ENCODE results near the gene SNTB2.
A peak's percentile ranks its signal among the peaks of the same experiment; 100 is the strongest.
"Not testable (repeated sequence)": the region's sequence is repeated elsewhere in the genome, so short reads cannot be mapped to it uniquely, and the experiment has no call there.

Gene SNTB2

DNA sequence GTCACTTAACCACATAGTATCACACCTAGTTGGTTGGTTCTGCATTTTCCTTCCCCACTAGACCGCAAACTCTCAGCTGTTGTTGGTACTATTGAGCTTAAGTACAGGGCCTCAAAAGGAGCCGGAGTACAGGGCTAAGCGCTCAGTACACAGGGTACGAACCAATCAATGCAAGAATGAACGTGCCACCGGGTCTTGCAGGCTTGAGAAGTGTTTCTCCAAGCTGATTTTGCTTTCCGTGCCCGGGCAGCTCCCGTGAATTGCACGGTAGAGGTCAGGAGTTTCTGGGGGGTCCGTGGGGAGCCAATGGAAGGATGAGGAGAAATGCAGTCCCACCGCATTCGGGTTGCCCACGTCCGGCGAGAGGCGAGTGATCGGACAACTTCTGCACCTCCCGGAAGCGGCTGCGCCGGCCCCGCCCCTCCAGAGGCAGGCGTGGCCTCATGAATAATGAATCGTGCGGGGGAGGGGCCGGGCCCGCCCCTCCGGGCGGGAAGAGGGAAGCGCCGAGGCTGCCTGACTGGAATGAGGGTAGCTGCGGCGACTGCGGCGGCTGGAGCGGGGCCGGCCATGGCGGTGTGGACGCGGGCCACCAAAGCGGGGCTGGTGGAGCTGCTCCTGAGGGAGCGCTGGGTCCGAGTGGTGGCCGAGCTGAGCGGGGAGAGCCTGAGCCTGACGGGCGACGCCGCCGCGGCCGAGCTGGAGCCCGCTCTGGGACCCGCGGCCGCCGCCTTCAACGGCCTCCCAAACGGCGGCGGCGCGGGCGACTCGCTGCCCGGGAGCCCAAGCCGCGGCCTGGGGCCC, at the start of gene SNTB2:
Gene SNTB2 (plus strand): TSS at position 523 of the 804 bp plus-strand sequence. CDS start 3 bp downstream, at position 526.
- peak; percentile 96 for DNase-seq (ENCODE audit: low read depth, low spot score)

DNA sequence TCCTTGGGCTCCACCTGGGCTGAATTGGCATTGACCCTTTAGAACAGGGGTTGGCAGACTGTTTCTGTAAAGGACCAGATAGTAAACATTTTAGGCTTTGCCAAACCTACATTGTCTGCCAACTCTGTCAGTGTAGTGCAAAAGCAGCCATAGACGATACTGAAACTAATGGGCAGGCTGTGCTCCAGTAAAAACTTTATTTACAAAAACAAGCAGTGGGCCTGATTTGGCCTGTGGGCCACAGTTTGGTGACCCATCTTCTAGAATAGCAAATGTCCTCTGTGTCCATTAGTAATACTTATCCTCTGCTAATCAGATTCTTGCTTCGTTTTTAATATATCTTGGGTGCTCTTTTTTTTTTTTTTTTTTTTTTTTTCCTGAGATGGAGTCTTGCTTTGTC, 48.4 kb upstream of the SNTB2 start:
- no peak for DNase-seq (ENCODE audit: low read depth, low spot score)

DNA sequence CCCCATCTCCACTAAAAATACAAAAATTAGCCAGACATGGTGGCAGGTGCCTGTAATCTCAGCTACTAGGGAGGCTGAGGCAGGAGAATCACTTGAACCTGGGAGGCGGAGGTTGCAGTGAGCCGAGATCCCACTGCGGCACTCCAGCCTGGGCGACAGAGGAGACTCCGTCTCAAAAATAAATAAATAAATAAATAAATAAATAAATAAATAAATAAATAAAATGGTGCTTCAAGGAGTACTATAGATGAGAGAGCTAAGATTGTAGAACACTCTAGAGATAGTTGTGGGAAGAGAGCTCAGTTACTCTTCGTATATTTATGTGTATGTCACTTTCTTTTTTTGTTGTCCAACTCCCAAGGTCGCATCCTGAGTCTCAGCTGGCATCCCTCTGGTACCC, 47.5 kb upstream of the SNTB2 start:
- not testable (repeated sequence) for DNase-seq (ENCODE audit: low read depth, low spot score)

DNA sequence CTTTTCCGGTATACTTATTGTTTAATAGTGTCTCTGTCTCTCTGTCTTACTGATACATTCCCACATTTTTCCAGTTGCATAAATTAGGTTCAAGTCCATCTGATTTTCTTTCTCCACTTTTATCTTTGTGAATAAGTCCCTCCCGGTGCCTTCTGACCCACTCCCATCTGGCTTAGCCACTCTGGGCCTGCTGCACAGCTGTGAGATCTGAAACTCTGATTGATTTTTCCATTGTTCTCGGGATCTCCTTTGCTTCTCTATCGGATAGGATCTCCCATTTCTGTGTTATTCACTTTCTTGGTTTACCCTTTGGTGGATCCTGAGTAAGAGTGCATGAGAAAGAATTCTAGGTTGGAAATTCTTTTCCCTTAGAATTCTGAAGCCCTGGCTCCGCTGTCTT, 46.0 kb upstream of the SNTB2 start:
- no peak for DNase-seq (ENCODE audit: low read depth, low spot score)

DNA sequence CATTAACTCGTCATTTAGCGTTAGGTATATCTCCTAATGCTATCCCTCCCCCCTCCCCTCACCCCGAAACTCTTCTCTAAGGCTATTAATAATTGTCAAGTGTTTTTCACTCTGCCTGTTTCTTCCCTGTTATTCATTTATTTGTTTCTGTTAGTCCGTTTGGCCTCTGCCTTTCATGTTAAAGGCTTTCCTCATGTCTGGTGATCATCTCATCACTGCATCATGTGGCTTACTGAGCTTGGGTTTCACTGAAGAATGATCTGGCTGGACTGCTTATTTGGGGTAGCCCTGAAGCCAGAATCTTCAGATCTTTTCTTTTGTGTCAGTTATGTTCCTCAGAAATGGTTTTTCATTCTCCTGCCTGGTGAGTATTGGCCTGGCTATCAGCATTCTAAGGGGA, 45.0 kb upstream of the SNTB2 start:
- no peak for DNase-seq (ENCODE audit: low read depth, low spot score)

DNA sequence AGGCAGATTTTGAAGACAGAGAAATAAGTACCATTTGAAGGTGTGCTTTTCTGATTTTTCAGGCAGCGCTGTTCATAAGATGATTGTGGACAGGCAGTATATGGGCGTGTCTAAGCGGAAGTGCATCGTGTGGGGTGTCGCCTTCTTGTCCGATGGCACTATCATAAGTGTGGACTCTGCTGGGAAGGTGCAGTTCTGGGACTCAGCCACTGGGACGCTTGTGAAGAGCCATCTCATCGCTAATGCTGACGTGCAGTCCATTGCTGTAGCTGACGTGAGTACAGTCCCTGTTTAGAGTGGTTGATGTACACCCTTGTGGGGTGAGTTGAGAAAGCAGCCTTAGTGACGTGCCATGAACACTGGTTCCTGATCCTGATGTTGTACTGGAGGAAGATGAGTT, 43.8 kb upstream of the SNTB2 start:
- no peak for DNase-seq (ENCODE audit: low read depth, low spot score)

DNA sequence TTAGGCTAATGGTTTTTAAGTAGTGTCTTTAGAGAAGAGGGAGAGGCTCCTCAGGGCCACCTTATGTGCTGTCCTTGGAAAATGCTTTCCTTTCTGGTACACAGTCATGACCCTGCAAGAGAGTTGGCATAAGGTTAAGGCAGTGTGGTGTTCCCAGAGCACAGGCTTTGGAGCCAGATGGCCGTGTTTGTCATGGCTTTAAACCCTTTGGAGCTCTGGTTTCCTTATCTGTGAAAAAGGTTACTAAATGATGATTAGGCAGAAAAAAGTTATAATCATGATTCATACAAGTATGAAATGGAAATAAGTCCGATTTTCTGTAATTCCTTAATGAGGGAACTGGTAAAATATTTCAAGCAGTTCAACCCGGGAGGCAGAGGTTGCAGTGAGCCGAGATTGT, 41.3 kb upstream of the SNTB2 start:
- no peak for DNase-seq (ENCODE audit: low read depth, low spot score)

DNA sequence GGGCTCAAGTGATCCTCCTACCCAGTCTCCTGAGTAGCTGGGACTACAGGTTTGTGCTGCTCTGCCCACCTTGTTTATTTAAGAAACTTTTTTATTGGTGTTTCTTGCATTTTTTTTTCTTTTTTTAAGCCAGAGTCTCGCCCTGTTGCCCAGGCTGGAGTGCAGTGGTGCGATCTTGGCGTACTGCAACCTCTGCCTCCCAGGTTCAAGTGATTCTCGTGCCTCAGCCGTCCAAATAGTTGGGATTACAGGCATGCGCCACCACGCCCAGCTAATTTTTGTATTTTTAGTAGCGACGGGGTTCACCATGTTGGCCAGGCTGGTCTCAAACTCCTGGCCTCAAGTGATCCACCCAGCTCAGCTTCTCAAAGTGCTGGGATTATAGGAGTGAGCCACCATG, 37.3 kb upstream of the SNTB2 start:
- not testable (repeated sequence) for DNase-seq (ENCODE audit: low read depth, low spot score)

DNA sequence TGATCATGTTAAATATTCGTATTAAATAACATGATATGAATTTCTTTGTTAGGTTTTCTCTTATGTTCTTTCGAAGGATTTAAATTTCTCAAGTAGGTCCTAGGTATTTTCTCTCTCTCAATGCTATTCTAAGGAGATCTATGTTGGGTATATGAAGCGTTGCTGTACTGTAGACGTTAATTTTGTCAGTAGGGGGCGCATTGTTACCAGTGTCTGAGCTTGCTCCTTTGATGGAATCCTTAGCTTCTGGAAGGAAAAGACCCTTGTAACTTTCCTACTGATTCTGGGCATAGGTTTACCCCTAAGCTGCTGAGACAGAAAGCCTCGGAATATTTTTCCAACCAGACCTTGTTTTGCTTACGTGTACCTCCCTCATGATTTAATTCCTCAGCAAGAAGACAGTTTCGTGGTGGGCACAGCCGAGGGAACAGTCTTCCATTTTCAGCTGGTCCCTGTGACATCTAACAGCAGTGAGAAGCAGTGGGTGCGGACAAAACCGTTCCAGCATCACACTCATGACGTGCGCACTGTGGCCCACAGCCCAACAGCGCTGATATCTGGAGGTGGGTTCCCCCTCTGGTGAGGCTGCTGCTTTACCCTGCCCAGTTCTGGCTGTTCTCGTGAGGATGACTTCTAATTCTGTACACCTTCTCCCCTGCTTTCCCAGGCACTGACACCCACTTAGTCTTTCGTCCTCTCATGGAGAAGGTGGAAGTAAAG, 36.7 kb upstream of the SNTB2 start:
- DNase-seq (ENCODE audit: low read depth, low spot score): peak; percentile 65

DNA sequence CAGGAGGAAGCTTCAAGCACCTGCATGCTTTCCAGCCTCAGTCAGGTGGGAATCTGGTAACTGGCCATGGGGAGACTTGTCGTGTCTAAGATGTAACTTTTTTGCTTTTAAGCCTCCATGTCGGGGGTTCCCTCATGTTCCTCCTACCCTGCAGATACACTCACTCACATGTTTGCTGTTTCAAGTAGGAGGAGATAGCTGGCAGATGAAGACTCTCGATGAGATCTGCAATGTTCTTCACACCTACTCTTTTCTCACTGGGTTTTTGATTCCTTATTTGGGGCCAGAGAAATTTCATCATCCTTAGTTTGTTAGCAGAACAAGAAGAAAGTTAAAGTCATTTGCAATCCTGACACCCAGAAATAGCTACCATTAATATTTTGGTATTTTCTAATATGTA, 29.8 kb upstream of the SNTB2 start:
- DNase-seq (ENCODE audit: low read depth, low spot score): no peak

DNA sequence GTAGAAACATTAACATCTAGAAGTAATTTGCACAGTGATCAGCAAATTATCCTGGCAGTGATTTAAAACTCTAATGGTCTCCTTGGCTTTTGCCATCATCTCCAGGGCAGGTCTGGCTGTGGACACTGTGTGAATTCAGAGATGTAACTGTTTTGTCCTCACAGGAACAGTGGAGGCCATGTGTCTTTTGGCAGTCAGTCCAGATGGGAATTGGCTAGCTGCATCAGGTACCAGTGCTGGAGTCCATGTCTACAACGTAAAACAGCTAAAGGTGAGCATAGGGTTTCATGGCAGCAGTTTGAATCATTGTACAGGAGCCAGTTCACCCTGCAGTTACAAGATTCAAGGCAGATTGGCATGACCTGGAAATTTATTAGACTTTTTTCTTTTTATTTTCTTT, 26.8 kb upstream of the SNTB2 start:
- DNase-seq (ENCODE audit: low read depth, low spot score): no peak

DNA sequence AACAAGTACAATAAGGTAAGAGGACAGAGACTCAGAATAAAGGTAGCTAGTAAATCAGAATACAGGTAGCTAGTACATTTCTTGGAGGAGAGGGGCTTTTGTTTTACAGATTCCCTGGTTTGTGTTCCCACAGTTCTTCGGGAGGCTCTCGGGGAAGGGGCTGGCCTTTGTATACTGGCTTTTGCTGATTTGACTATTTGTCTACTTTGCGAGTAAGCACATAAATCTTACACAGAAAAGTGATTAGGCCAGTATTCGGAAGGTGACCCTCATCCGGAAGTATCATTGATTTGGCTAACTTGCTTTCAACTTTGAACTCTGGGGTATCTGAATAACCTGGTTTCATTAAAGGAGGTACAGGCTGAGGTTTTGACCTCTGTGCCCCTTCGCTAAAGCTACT, 21.4 kb upstream of the SNTB2 start:
- DNase-seq (ENCODE audit: low read depth, low spot score): no peak

DNA sequence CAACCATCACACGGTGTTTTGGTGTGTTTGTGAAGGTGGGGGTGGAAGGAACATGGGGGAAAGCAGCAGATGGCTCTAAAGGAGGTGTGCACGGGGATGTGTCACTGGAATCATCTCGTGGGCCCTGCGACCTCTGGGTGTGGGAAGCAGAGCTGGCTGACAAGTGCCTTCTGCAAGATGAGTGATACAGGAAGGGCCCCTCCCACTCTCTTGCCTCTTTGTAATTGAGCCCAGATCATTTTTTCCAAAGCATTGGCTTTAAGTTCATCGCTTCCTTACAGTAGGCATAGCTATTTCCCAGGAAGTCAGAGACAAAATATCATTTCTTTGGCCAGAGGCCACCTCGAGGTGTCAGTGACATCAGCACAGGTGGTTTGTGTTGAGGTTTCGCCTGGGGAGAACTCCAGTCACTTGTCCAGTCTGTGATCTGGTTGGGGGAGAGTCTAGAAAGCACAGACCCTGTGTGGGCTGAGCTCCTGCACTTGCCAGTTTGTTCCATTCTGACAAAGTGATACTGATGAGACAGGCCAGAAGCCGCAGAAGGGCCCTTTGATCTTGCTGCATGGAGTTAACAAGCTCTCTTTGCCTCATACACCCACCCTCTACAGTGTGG, 20.6 kb upstream of the SNTB2 start:
- no peak for DNase-seq (ENCODE audit: low read depth, low spot score)

DNA sequence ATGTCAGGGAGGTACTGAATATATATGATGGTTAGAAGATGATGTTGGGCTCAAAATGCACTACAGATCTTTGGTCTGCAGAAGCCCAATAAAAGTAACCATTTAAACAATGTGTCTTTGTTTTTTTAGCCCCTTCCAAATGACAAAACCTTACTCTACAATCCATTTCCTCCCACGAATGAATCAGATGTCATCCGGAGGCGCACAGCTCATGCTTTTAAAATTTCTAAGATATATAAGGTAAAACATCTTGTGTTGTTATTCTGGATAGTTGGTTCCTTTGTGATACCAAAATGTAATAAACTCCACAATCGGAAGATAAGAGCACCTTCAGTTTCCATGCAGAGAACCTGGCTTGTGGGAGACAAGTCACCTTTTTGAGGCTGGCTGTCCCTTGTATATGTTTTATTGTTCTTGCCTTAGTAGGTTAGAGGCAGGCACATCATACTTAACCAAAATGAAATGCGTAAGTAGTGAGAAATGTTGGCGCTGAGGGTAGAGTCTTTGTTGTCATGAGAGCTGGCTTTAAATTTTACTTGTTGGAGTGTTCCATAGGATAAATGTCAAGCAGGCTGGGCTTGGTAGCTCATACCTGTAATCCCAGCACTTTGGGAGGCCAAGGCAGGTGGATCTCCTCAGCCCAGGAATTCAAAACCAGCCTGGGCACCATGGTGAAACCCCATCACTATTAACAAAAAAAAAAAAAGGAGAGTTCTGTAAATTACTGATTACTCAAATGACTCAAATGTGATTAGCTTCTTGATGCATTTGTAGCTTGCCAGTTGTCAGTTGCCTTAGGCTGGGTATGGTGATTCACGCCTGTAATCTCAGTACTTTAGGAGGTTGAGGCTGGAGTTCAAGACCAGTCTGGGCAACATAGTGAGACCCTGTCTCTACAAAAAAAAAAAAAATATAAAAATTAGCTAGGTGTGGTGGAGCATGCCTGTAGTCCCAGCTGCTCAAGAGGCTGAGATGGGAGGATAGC, 19.7 kb upstream of the SNTB2 start:
- no peak for DNase-seq (ENCODE audit: low read depth, low spot score)

DNA sequence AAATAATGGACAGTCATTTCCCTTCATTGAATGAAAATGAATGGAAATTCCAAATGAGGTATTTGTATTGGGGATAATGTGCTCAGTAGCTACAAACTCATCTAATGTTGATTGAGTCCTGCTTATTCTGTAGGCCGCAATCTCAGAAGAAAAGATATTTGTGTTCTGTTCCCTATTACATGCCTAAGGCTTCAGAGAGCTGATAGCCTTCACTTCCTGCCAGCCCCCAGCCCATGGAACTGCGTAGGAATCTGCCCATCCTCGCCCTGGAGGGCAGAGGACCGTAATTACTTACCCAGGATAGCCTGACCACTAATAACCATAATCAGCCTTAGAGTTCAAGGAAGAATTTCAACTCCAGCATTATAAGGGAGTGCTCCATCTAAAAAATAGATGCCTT, 17.9 kb upstream of the SNTB2 start:
- peak; percentile 22 for DNase-seq (ENCODE audit: low read depth, low spot score)

DNA sequence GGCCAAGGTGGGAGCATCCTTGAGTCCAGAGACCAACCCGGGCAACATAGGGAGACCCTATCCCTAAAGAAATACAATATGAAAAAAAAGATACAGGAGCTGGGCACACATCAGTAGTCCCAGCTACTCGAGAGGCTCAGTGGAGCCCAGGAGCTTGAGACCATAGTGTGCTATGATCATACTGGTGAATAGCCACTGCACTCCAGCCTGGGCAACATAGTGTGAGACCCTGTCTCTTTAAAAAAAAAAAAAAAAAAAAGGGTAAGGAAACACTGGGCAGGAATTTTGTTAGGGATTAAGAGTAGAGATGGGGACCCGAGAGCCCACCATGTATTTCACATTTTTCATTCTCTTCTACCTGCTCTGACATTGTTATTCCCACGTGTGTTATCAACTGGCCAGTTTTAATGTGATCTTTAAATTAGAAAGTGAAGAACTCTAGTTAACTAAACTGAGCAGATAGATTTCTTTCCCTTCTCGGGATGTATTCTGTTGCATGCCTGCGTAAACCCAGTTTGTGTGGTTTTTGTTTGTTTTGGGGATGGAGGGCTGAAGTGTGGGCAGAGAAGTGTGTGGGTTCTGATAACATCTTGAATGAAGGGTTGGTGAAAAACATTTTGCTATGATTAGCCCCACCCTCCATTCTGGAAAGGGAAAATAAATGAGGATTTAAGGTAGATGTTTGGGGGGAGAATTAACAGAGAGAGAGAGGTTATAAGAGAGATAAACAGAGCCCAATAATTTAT, 17.2 kb upstream of the SNTB2 start:
- DNase-seq (ENCODE audit: low read depth, low spot score): no peak

DNA sequence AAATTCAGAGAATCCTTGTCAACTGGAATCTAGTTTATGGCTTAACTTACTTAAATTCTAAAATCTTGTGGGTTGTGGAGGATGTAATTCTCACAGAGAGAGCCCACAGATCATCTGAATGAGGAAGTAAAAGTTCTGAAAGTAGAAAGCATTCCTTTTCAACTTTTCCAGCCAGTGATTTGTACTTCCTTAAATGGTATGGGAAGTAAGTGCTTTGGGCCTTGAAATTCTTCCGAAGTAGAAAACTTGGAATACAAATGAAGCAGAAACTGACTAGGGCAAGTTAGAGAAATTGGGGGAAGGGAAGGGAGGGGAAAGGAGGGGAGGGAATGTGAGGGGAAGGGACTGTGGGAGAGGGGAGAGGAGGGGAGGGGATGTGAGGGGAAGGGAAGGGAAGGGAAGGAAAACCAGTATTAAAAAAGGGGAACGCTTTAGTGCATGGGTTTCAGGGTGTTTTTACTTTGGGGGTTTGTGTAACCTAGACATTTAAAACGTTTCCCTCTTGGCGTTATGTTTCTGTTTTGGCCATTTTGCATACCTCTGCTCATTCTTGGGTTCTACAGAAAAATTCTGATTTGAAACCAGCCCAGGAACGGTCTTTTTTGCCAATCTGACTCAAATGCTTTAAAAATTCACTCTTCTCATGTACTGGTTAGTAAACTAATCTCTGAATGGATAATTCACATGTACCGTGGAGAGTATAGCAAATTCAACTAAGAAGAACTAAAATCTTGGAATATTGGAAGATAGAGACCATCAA, 15.5 kb upstream of the SNTB2 start:
- DNase-seq (ENCODE audit: low read depth, low spot score): no peak

DNA sequence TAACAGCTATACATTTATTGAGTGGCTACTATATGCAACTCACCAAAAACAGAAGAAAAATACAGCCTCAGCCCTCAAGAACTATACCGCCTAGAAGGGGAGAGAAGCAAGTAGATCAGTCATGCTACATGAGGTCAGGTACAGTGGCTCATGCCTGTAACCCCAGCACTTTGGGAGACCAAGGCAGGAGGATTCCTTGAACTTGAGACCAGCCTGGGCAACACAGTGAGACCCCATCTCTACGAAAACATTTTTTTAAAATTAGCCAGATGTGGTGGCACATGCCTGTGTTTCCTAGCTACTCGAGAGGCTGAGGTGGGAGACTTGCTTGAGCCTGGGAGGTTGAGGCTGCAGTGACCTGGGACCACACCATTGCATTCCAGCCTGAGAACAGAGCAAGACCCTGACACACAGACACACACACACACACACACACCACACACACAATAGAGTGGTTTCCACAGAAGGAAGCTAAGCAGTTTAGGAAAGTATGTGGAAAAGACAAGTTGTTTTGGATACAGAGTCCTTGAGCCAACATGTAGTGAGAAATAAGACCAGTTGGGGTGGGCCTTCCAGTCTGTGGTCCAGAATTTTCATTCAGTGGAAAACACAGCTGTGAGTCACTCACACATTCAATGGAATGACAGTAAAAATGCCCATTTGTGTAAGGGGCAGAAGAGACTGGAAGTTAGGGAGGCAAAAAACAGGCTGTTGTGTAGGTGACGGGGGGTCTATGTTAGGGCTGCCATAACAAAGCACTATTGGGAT, 10.7 kb upstream of the SNTB2 start:
- no peak for DNase-seq (ENCODE audit: low read depth, low spot score)

DNA sequence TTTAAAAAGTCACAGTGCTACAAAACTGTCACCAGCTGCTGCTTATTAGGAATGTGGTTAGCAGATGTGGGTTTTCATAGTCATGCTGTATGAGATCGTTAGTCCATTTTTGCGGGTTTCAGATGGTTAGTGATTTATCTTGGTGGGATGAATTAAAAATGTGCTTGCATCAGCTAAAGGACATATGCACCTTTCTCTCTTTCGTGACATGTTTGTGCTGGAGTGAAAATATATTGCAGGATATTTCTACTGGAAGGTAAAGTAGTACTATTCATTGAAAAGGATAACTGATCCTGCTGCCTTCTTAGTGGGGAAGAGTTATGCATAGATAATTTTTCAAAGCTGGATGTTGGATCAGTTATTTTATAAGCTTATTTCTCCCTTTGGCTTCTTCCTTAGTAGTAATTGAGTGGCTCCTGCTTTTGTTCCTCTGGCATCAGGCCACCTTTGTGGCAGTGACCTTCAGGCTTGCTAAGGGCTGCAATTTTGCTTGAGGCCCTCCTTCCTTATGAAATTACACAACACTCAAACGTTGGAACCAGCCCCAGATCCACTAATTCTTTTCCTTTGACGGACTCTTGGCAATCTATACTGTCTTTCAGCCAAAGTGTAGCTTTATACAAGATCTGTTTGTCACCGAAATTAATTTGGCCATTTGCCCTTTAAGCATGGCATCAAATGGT, 7.5 kb upstream of the SNTB2 start:
- no peak for DNase-seq (ENCODE audit: low read depth, low spot score)

All from ELF-1 (cell line).